Stimulated activated CD8-positive, alpha-beta memory T cell treated with anti-CD3 and anti-CD28 coated beads, Interleukin-7, amount 100 ng/mL, for 48 hours (primary cell): ENCODE measurements around the gene PDLIM1.

Source experiments
- DNase-seq, 2 donors: peaks; one replicate each; pipeline ENCODE4 v3.0.0-alpha.2; 2020; ENCODE audit warnings: low read depth in 1 of 2; ENCODE audit errors: extremely low read depth in 1 of 2

The PDLIM1 gene

DNA sequence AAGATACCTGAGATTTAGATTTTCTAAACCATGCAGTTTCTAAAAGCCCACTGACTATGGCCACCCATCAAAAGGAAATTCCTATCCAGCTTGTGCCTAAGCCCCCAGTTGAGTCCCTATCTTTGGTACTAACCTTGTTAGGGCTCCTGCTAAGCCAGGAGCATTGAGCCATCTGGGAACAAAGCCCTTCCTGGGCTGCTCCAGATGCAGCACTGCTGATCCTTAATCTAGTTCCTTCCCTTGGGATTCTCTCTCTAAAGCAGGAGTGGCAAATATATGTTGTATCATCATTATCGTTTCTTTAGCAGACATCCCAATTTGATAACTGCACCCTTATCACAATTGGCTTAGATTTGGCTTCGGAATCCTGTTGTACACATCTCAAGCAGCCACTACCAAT is 24.7 kb upstream of the PDLIM1 start:
- DNase-seq = no peak

DNA sequence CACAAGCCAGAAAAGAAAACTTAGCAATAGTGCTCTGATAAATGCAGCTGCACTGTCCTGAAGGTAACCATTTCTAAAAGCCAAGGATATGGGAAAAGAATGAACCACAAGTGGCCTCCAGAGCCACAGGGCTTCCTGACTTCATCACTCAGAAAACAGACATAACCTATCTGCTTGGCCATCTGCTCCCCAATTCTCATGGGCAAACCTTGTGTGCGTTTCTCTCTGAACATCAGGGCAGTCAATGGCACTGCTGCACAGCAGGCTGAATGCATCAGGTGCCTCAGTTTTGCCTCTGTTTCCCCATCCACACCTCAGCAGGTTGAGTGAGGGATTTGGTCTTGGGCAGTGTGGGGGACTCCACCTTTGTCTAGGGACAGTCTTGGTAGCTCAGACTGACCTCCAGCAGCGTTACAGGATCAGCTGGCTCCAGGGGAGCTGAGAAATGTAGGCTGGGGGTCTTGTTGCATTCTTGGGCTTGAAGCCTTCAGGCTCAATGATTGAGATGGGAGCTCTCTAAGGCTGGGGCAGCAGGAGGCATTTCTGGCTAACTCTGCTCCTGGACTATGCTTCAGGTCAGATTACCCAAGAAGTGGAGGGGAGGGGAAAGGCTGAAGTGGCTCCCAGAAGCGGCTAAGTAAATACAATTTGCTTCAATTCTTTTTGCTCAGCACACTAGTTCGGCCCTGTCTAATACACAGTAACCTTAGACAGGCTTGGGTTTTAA is 23.6 kb upstream of the PDLIM1 start:
- no peak for DNase-seq

- DNase-seq = no peak
Measured at GRCh38 chr10:95312986-95313495, 22.2 kb upstream of the PDLIM1 start.

DNA sequence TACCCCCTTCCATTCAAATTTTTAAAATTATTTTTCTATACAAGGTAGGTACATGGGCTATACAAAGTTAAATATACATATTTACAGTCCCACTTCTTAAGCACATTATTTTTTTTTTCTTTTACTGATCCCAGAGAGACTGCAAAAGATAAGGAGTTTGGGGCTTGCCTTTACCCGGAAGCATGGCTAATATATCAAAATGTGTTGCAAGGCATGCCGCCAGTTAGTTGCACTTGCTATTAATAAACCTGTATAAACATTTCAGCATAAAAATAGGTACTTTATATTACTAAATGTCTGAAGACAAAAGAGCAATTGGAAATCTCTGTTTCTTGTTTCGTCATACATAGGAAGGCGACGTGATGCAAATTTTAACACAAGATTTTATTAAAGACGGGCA is 21.5 kb upstream of the PDLIM1 start:
- DNase-seq = no peak

GRCh38 chr10:95309958-95310357 is 19.2 kb upstream of the PDLIM1 start:
- no peak for DNase-seq

GRCh38 chr10:95308389-95309302 is 17.8 kb upstream of the PDLIM1 start:
- no peak for DNase-seq

GRCh38 chr10:95306851-95307250 is 16.0 kb upstream of the PDLIM1 start:
- DNase-seq = no peak

GRCh38 chr10:95306318-95306650 is 15.5 kb upstream of the PDLIM1 start:
- no peak for DNase-seq

GRCh38 chr10:95305606-95306317 is 15.0 kb upstream of the PDLIM1 start:
- DNase-seq = no peak

DNA sequence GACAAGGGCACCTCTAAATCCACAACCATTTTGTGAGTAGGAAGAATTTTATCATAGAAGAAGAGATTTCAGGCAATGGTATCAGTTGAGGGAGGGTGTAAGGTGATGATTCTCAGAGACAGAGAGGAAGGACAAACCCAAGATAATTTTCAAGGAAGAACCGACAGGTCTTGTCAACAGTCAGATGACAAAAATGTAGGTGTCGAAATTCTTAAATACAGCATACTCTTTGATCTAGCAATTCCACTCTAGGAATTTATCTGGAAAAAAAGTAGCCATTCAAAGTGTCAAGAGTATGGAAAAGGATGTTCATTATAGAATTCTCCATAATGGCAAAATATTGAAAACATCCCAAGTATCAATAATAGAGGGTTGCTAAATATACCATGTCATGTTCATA is 14.2 kb upstream of the PDLIM1 start:
- no peak for DNase-seq

GRCh38 chr10:95304463-95304862 is 13.7 kb upstream of the PDLIM1 start:
- no peak for DNase-seq

GRCh38 chr10:95303950-95304349 is 13.1 kb upstream of the PDLIM1 start:
- no peak for DNase-seq

- DNase-seq = no peak
Measured at GRCh38 chr10:95303535-95303934, 12.7 kb upstream of the PDLIM1 start.

DNA sequence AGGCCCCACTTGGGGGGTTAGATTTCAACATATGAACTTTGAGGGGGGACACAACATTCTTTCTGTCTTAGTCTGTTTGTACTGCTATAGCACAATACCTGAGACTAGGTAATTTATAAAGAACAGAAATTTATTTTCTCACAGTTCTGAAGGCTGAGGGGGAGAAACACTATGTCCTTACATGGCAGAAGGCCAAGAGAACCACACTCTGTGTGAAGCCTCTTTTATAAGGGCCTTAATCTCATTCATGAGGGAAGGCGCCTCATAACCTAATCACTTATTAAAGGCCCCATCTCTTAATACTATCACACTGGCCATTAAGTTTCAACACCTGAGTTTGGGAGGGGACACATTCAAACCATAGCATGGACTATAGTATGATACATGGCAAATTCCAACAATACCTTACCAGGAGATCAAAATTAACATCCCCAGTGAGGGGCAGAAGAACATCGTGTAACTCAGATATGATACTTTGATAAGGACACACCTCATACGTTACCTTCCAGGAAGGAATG is 9.3 kb upstream of the PDLIM1 start:
- no peak for DNase-seq

DNA sequence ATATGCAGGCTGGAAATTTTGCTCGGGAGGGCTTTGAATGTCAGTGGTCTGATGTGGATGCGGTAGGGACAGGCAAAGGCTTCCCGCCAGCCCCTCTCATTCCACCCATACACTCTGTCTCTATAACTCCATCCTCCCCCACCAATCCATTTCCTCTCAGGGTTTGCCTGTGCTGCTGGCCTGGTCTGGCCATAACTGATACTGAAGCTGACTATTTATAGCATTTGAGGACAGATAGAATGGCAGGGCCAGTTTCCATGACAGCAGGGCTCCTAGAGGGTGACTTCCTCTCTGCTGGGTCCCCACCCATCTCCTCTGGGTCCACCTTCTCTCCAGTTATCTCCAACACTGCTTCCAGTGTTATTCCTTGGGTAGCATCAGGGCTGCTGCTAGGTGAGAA is 6.6 kb upstream of the PDLIM1 start:
- no peak for DNase-seq

DNA sequence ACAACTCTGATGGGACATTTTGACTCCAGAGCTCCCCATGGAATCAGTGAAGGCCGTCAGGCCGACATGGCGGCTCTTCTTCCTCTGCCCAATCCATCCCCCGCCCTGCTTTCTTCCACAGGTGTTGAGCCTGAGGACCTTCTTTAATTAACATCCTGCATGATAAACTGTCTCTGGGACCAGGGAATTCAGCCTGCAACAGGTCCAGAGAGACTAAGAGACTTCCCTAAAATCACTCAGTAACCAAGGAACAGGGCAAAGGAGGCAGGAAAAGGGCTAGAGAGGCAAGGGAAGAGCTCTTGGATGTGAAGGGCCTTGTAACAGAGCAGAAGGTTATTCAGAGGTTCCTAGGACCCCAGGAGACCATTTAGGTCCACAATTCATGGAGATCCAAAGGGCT is 6.0 kb upstream of the PDLIM1 start:
- DNase-seq = no peak

DNA sequence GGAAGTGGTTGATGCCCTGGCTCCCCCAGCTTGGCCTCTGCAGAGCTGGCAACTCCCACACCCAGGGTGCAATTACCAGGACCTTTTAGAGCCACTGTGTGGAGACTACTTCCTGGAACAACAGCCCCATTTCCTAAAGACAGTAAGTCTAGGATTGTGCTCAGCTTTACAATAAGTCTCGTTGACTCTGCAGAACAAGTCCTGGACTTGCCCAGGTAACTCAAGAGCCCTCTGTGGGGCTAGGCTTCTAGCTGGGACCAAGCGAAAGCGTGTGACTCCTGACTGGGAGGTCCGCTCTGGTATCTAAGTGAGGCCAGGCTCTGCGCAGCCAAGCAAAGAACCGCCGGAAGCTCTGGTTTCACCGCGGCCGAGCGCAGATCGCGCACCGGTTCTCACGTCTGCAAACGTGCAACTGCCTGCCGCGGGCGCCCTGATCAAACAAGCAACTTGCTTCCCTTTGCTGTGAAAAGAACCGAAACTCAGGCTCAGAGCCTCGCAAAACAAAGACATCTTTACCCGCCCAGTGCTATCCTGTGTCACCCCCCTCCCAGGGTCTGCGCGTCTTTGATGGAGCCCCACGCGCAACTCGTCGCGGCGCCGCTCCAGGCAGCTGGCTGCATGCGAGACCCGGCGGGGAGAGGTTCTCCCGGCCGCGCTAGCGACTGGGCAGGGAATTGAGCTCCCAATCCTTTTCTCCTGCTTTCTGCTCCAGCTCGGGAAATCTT is 4.4 kb upstream of the PDLIM1 start:
- DNase-seq = no peak

DNA sequence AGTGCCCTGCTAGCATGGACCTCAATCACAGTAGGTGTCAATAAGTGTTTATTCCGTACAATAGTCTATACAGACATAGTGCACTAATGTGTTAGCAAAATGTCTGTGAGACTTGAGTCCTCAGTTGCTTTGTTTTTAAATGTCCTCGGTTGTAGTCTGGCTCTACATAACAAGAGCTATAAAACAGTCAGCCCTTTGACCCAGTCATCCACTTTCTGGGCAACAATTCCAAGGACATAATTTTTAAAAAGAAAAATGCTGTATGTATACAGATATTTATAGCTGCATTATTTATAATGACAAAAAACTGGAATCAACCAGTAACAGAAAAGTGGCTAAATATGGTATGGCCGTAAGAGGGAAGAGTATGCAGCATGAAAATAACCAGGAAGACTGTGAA is 2.8 kb upstream of the PDLIM1 start:
- DNase-seq = no peak

DNA sequence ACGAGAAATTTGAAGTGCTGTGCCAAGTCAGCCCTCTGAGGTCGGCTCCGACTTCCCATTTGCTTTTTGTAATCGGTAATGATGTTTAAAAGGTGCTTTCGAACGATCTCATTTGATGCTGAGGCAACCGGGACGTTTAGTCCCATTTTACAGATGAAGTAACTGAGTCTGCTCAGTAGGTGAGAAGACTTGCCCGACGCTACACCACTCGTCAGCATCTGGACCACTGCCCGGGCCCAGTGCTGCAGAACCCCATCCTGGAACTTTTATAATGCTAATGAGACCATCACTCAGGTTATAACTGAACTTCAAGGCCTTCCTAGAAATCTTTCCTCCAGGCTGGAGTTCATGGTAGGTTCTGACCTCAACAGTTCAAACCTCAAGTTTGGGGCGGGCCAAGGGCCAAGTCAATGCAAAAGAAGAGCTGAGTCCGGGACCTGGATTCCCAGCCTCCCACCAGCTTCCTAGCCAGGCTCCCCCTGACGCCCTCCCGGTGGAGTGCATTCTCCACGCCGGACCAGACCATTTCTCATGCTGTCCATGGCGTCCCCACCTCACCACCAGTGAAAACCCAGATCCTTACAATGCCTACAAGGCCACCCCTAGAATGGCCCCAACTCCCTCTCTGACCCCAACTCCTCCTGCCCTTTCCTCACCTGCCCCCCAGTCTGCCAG is 699 bp upstream of the PDLIM1 start:
- no peak for DNase-seq

DNA sequence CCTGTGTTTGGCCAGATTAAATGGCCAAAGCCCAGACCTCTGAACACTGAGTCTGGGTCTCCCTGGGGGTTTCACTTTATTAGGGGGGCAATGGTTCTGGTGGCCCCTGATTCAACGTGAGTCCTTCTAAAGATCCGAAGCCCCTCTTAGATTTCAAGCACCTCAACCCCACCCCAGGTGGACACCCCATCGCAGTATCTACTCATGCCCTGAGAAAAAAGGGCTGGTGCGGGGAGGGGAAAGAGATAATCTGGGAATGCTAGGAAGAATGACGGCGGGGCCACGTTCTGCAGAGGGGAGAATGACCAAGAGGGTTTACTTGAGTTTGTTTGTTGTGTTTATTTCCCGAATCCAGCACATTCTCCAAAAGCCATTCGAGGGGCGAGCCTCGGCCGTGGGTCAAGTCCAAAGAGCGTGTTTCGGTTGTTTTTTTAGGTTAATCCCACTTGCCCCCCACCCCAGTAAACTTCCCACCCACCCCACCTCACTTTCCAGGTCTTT is 832 bp downstream of the PDLIM1 start:
- no peak for DNase-seq
